AG09309 (cell line): ENCODE results near the gene SGK1.
"Not testable (repeated sequence)": the region's sequence is repeated elsewhere in the genome, so short reads cannot be mapped to it uniquely, and the experiment has no call there.

Experiments used
- DNase-seq: peaks from one replicate; pipeline ENCODE4 v3.0.0-alpha.2; 2010; ENCODE audit warnings: low read depth
- H3K4me3 ChIP-seq: 2 replicates; pipeline ENCODE4 v1.5.1; 2011; ENCODE audit warnings: mild to moderate bottlenecking, low read depth, low read length, moderate library complexity; ENCODE audit not compliant: control insufficient read depth
- CTCF ChIP-seq: IDR thresholded peaks from 2 replicates; pipeline ENCODE4 v1.5.1; 2011; ENCODE audit warnings: mild to moderate bottlenecking, low read depth, low read length, inconsistent platforms; ENCODE audit not compliant: insufficient read depth, control insufficient read depth; ENCODE audit errors: missing control alignments

The SGK1 gene

GRCh38 chr6:134217105-134217797, 100.7 kb downstream of the SGK1 start:
- TF ChIP-seq CTCF: no peak
- no peak for DNase-seq
- H3K4me3 ChIP-seq: no peak overlapping the region

- no peak for DNase-seq
Observed at GRCh38 chr6:134216301-134217010, 101.5 kb downstream of the SGK1 start.

GRCh38 chr6:134213410-134213809, 104.5 kb downstream of the SGK1 start:
- not testable (repeated sequence) for DNase-seq, H3K4me3 ChIP-seq

More at GRCh38 chr6:134216301-134217010, 101.5 kb downstream of the SGK1 start:
- TF ChIP-seq CTCF: no peak
- H3K4me3 ChIP-seq: no peak overlapping the region

GRCh38 chr6:134211297-134211696, 106.6 kb downstream of the SGK1 start:
- no peak for TF ChIP-seq CTCF
- no peak overlapping the region for H3K4me3 ChIP-seq

GRCh38 chr6:134207421-134207820, 110.5 kb downstream of the SGK1 start:
- no peak overlapping the region for H3K4me3 ChIP-seq
- TF ChIP-seq CTCF: no peak
- DNase-seq: no peak

More at GRCh38 chr6:134211297-134211696, 106.6 kb downstream of the SGK1 start:
- no peak for DNase-seq

- TF ChIP-seq CTCF: no peak
- H3K4me3 ChIP-seq: no peak overlapping the region
- no peak for DNase-seq
Observed at GRCh38 chr6:134205366-134205765, 112.5 kb downstream of the SGK1 start.

- not testable (repeated sequence) for DNase-seq, H3K4me3 ChIP-seq
Observed at GRCh38 chr6:134204759-134205158, 113.2 kb downstream of the SGK1 start.
